GM11168 (cell line): ENCODE results near the gene DTX4.

Experiments
- in situ Hi-C: fragments of 300-500 bp; cut with MboI; formaldehyde crosslinking; loops from one replicate; pipeline ENCODE4 v1.12.0; 2022; ENCODE audit warnings: low sequenced_read_pairs; ENCODE audit not compliant: unreplicated experiment

DTX4 gene

DNA sequence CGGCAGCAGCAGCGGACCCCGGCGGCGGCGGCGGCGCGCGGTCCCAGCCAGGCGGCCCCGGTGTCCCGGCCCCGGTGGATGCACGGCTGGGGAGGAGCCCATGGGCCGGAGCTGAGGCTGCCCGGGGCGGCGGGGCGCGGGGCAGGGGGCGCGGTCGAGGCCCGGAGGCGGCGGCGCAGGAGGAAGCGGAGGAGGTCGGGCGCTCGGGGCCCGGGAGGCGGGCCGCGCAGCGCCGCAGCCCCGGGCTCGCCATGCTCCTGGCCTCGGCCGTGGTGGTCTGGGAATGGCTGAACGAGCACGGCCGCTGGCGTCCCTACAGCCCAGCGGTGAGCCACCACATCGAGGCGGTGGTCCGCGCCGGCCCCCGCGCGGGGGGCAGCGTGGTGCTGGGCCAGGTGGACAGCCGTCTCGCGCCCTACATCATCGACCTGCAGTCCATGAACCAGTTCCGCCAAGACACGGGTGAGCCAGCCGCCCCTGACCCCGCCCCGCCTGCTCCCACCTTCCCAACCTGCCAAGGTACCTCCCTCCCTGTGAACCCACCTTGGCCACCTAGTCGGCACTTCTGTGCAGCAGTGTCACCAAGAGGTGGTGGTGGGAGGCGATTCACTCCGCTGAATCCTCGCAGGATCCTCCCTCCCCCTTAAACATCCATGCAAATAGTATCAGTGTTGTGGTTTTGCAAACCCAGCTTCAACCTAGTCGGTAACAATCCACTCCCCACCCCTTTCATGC, 580 bp downstream of the DTX4 start:
- in situ Hi-C loops: loop anchor here (10.0 kb wide), 1 partner anchor 252 kb away; the partner anchor contains the start of gene OR5A2

- in situ Hi-C loops: loop anchor here (10.0 kb wide), 1 partner anchor 251 kb away; the partner anchor contains the start of gene OR5A2
Observed at GRCh38 chr11:59173080-59173963, 1.4 kb downstream of the DTX4 start.

- in situ Hi-C loops: loop anchor here (10.0 kb wide), 1 partner anchor 251 kb away; the partner anchor contains the start of gene OR5A2
Observed at GRCh38 chr11:59173964-59174663, 2.2 kb downstream of the DTX4 start.

DNA sequence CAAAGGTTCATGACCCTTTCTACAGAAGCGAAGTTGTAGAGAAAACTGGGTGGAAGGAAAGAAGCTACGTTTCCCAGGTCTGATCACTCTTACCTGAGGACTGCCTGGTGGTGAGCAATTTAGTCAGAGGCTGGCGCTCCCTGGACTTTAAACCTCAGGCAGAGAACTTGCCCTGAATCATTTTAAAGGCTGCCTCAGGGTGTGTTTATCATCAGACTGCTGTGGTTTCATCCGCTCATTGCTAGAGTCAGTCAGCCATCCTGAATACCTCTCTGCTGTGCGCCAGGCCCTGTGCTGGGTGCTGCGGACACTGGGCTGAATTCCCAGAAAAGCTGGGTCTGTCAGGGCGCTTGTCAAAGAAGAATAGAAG, 2.7 kb downstream of the DTX4 start:
- in situ Hi-C loops: loop anchor here (10.0 kb wide), 1 partner anchor 250 kb away; the partner anchor contains the start of gene OR5A2

DNA sequence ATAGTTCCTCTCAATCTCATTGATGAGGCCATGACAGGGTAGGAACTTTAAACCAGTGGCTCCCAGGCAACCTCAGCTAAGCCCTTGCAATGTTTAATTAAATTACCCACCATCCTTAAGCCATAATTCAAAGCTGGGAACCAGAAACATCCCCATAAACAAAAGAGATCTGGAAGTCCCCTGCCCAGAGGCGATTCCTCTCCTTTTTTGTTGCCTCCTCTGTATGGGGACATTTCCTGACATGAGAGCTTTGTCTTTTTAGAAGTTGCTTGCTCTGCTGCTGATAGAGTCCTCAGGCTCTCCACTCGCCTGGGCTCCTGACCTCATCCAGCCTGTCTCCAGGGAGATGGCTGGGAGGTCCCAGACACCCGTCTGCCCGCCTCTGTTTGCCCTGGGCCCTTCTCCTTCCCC, 3.2 kb downstream of the DTX4 start:
- in situ Hi-C loops: loop anchor here (10.0 kb wide), 1 partner anchor 250 kb away; the partner anchor contains the start of gene OR5A2

DNA sequence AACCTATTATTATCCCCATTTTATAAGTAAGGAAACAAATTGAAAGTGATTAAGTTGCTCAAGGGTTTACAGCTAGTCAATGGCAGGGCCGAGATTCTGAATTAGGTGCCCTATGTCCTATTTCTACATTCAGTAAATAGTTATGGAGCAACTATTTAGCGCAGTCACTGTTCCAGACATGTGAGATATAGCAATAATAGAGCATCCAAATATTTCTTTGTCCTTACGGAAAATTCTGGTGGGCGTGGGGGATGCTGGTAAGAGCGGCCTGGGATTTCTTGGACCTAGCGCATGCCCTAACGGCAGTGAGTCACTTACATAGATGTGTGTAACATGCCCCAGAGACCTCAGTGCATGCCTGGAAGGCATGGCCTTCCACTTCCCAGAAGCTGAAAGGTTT, 4.4 kb downstream of the DTX4 start:
- in situ Hi-C loops: loop anchor here (10.0 kb wide), 1 partner anchor 248 kb away; the partner anchor contains the start of gene OR5A2

DNA sequence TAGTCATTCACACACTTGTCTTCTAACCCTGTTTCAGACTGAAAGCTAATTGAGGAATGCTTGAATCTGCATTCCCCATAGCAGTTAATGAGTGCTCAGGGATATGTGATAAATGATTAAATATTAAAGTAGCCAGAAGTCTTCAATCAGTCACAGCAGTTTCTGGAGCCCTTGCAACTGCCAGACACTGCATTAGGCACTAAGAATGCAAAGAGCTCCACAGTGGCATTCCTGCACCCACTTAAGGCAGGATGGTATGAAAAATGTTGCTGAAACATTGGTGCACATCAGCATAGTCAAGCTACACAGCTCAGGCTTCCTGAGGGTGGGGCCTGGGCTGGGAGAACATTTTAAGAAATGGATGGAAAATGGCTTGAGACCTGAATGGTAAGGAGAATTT, 6.5 kb downstream of the DTX4 start:
- in situ Hi-C loops: loop anchor here (10.0 kb wide), 1 partner anchor 246 kb away; the partner anchor contains the start of gene OR5A2

DNA sequence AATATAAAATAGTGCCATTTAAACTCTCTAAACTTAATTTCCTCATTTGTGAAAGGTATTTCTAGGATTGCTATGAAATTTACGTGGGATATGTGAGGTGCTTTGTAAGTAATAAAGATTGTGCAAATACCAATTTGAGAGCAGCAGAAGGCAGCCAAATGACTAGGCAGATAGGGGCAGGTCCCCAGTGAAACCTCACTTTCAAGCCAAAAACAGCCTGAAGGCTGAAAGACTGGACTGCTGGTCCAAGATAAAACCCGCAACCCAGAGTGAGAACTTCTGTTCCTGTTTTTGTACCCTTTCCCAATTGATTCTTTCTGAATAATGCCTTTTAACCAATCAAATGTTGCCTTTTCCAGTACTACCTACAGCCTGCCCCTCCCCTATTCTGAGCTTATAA, 7.2 kb downstream of the DTX4 start:
- in situ Hi-C loops: loop anchor here (10.0 kb wide), 1 partner anchor 246 kb away; the partner anchor contains the start of gene OR5A2

- in situ Hi-C loops: no loop called here
Observed at GRCh38 chr11:59180168-59180776, 8.3 kb downstream of the DTX4 start.

DNA sequence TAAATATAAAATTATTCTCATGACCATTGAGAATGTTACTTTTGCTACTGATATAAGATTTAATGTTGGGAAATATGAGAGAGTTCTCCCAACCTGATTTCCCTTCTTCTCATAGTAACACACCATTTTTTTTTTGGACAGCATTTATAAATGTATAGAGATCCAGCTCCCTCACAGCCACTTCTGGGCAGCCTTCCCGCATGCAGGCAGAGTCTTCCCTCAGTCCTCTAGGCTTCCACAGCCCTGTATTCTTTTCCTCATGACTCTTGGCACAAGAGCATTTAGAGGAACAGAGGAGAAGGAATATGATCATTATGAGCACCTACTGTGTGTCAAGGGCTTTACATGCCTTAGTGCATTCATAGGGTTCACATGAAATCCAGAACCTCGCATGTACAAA, 9.0 kb downstream of the DTX4 start:
- in situ Hi-C loops: no loop called here

DNA sequence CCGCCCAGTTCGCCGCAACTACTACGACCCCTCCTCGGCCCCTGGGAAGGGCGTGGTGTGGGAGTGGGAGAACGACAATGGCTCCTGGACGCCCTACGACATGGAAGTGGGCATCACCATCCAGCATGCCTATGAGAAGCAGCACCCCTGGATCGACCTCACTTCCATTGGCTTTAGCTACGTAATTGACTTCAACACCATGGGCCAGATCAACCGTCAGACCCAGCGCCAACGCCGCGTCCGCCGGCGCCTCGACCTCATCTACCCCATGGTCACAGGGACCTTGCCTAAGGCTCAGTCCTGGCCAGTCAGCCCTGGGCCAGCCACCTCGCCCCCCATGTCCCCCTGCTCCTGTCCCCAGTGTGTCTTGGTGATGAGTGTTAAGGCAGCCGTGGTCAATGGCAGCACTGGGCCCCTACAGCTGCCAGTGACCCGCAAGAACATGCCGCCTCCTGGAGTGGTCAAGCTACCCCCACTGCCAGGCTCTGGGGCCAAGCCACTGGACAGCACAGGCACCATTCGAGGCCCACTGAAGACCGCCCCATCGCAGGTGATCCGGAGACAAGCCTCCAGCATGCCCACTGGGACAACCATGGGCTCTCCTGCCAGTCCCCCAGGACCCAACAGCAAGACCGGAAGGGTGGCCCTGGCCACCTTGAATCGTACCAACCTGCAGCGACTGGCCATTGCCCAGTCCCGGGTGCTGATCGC, 10.0 kb downstream of the DTX4 start:
- in situ Hi-C loops: no loop called here

GRCh38 chr11:59182457-59183151, 10.7 kb downstream of the DTX4 start:
- in situ Hi-C loops: no loop called here

GRCh38 chr11:59183771-59184170, 11.8 kb downstream of the DTX4 start:
- in situ Hi-C loops: no loop called here

DNA sequence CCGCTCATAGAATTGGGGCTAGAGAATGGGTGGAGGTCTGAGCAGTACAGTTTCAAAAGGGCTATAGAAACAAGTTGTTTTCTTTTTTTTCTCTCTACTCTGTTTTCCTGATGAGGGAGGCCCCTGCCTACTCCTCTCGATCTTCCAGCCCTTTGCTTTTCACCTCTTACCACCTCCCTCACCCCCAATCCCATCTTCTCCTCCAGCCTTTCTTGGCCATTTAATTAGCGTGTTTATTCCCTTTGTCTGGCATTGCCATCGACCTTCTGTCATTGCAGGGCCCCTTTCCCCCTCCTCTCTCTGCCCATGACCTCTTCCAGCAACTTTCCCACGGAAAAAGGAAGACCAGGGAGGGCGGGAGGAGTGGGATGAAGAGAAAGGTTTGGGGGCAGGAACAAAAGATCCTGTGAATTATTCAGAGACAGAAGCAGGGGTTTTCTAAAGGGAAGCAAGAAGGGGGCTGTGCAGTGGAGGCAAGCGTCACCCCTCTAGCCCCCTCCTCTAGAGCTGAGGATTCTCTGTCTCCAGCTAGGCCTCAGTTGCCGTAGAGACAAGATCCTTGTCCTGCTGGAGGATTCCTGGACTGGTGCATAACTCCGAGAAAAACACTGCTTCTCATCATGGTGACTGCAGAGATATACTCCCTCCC, 12.9 kb downstream of the DTX4 start:
- in situ Hi-C loops: no loop called here

DNA sequence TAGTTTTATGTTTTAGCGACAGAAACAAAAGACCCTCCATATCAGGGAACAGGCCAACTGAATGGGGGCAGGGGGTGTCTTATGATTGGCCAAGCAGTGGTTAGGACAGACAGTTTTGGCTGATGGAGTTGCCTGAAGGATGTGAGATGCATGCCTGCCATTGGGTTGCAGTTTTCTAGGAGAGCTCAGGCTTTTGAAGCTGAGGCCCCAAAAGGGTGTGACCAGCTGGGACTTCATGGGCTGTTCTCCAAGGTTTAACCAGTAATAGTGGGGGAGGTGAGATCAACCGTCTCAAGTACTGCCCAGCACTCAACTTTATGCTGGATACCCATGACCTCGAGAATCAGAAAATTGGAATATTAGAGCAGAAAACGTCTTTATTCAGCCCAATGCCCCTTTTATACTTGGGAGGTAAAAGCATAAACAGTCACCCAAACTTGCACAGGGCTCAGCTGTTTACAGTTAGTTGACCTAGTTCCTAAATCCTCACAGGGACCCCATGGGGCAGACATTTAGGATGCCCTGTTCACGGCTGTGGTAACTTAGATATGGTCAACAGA, 13.5 kb downstream of the DTX4 start:
- in situ Hi-C loops: no loop called here

- in situ Hi-C loops: no loop called here
Observed at GRCh38 chr11:59186130-59186594, 14.2 kb downstream of the DTX4 start.

GRCh38 chr11:59187035-59187434, 15.1 kb downstream of the DTX4 start:
- in situ Hi-C loops: no loop called here

DNA sequence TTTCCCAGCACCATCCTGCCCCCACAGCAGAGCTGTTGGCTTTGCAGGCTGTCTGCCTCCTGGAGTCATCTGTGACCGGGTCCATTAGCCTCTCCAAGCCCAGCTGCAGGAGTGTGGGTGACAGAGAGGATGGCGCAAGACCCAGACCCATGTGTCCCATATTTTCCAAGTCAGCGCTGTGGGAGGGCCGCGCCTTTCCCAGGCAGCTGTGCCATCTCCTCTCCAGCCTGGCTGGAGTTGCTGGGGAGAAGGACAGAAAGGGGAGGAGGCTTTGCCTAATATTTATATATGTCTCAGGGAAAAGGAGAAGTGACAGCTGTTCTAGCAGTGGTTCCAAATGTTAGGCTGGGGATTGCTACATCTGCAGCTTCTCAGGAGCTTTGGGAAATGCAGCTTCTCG, 15.7 kb downstream of the DTX4 start:
- in situ Hi-C loops: no loop called here
